ENCODE measurements around the gene TUBA1C. TPM values are rescaled to one million over a fixed set of nuclear protein-coding genes. Genes with fewer than 3 reads are reported as not detected.
"Not testable (repeated sequence)": the region's sequence is repeated elsewhere in the genome, so short reads cannot be mapped to it uniquely, and the experiment has no call there.

Gene TUBA1C
- total RNA-seq, 2 donors from 2014 or later = 277 to 363 TPM

- ATAC-seq (replicated peaks) = no peak
- no peaks in the 10 kb centered on the region for H3K36me3 Mint-ChIP-seq (ENCODE audit: low read depth)
- no peak overlapping the region for H3K27ac Mint-ChIP-seq
- peaks cover 33% of the 10 kb centered on the region for H3K27me3 Mint-ChIP-seq
- peaks cover 6% of the 10 kb centered on the region for H3K4me1 Mint-ChIP-seq
- H3K9me3 Mint-ChIP-seq = no peaks in the 10 kb centered on the region
- H3K4me3 Mint-ChIP-seq = no peak overlapping the region
Observed at GRCh38 chr12:49304161-49304560, 39.3 kb downstream of the TUBA1C start.

- Mint-ChIP-seq H3K27me3 (peaks cover 38% of the 10 kb centered on the region), H3K9me3 (no peaks in the 10 kb centered on the region), H3K4me3 (no peak overlapping the region), H3K4me1 (peaks cover 6% of the 10 kb centered on the region), H3K27ac (no peak overlapping the region), H3K36me3 (ENCODE audit: low read depth) (no peaks in the 10 kb centered on the region)
- no peak for ATAC-seq (replicated peaks)
Observed at GRCh38 chr12:49305762-49306510, 41.1 kb downstream of the TUBA1C start.

DNA sequence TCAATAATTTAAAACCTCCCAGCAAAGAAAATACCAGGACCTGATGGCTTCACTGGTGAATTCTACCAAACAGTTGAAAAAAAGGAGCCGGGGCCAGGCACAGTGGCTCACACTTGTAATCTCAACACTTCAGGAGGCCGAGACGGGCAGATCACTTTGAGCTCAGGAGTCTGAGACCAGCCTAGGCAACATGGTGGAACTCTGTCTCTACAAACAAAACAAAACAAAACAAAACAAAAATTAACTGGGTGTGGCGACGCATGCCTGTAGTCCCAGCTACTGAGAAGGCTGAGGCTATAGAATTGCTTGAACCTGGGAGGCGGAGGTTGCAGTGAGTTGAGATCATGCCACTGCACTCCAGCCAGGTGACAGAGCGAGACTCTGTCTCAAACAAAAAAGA lies 44.5 kb downstream of the TUBA1C start:
- peaks cover 28% of the 10 kb centered on the region for H3K27me3 Mint-ChIP-seq
- no peak overlapping the region for H3K27ac Mint-ChIP-seq
- H3K4me1 Mint-ChIP-seq = no peaks in the 10 kb centered on the region
- H3K9me3 Mint-ChIP-seq = no peaks in the 10 kb centered on the region
- H3K36me3 Mint-ChIP-seq (ENCODE audit: low read depth) = no peaks in the 10 kb centered on the region
- no peak for ATAC-seq (replicated peaks)
- H3K4me3 Mint-ChIP-seq = no peak overlapping the region

DNA sequence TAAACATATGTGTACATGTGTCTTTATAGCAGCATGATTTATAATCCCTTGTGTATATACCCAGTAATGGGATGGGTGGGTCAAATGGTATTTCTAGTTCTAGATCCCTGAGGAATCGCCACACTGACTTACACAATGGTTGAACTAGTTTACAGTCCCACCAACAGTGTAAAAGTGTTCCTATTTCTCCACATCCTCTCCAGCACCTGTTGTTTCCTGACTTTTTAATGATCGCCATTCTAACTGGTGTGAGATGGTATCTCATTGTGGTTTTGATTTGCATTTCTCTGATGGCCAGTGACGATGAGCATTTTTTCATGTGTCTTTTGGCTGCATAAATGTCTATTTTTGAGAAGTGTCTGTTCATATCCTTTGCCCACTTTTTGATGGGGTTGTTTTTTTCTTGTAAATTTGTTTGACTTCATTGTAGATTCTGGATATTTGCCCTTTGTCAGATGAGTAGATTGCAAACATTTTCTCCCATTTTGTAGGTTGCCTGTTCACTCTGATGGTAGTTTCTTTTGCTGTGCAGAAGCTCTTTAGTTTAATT lies 45.6 kb downstream of the TUBA1C start:
- H3K27me3 Mint-ChIP-seq = peaks cover 24% of the 10 kb centered on the region
- not testable (repeated sequence) for H3K36me3 Mint-ChIP-seq (ENCODE audit: low read depth); H3K4me1 Mint-ChIP-seq; H3K9me3 Mint-ChIP-seq; ATAC-seq (replicated peaks); H3K27ac Mint-ChIP-seq; H3K4me3 Mint-ChIP-seq

DNA sequence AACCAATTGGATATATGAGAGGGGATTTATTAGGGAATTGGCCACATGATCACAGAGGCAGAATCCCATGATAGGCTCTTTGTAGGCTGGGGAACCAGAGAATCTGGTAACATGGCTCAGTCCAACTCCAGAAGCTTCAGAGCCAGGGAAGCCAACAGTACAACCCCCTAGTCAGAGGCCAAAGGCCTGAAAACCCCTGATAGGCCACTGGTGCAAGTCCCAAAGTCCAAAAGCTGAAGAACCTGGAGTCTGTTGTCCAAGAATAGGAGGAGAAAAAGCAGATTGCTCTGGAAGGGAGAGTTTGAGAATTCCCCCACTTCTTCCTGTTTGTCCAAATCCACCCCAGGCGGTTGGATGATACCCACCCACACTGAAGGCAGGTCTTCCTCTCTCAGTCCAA lies 49.9 kb downstream of the TUBA1C start:
- Mint-ChIP-seq H3K27me3 (peaks cover 7% of the 10 kb centered on the region), H3K9me3 (no peaks in the 10 kb centered on the region), H3K27ac (no peak overlapping the region), H3K36me3 (ENCODE audit: low read depth) (no peaks in the 10 kb centered on the region), H3K4me3 (no peak overlapping the region), H3K4me1 (no peaks in the 10 kb centered on the region)
- ATAC-seq (replicated peaks) = no peak

- not testable (repeated sequence) for H3K4me1 Mint-ChIP-seq; H3K36me3 Mint-ChIP-seq (ENCODE audit: low read depth); ATAC-seq (replicated peaks); H3K4me3 Mint-ChIP-seq; H3K27ac Mint-ChIP-seq; H3K9me3 Mint-ChIP-seq; H3K27me3 Mint-ChIP-seq
Observed at GRCh38 chr12:49317118-49317517, 52.2 kb downstream of the TUBA1C start.

DNA sequence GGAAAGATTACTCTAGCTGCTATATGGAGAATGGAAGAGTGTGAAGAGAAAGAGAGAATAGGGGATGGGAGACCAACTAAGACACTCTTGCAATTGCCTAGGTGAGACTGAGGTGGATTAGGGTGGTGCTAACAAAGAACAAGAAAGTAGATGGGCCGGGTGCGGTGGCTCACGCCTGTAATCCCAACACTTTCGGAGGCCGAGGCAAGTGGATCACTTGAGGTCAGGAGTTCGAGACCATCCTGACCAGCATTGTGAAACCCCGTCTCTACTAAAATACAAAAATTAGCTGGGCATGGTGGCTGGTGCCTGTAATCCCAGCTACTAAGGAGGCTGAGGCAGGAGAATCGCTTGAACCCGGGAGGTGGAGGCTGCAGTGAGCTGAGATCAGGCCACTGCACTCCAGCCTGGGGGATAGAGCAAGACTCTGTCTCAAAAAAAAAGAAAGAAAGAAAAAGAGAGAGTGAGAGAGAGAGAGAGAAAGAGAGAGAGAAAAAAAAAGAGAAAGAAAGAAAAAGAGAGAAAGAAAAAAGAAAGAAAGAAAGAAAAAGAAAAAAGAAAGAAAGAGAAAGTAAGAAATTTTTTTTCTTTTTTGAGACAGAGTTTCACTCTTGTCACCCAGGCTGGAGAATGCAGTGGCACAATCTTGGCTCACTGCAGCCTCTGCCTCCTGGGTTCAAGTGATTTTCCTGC lies 55.7 kb downstream of the TUBA1C start:
- not testable (repeated sequence) for H3K4me1 Mint-ChIP-seq; ATAC-seq (replicated peaks); H3K27me3 Mint-ChIP-seq; H3K36me3 Mint-ChIP-seq (ENCODE audit: low read depth); H3K27ac Mint-ChIP-seq; H3K9me3 Mint-ChIP-seq
- H3K4me3 Mint-ChIP-seq = peak overlapping the region; percentile 3

- peaks cover 5% of the 10 kb centered on the region for H3K4me1 Mint-ChIP-seq
- H3K4me3 Mint-ChIP-seq = peak overlapping the region; percentile 97
- no peaks in the 10 kb centered on the region for H3K27me3 Mint-ChIP-seq
- no peaks in the 10 kb centered on the region for H3K9me3 Mint-ChIP-seq
- ATAC-seq (replicated peaks) = no peak
- peaks cover 9% of the 10 kb centered on the region for H3K36me3 Mint-ChIP-seq (ENCODE audit: low read depth)
- H3K27ac Mint-ChIP-seq = peak overlapping the region; percentile 95
Observed at GRCh38 chr12:49322367-49322707, 57.5 kb downstream of the TUBA1C start.

- peaks cover 13% of the 10 kb centered on the region for H3K36me3 Mint-ChIP-seq (ENCODE audit: low read depth)
- peak within 1 kb of the TSS; percentile 97 for H3K4me3 Mint-ChIP-seq
- peaks cover 5% of the 10 kb centered on the region for H3K4me1 Mint-ChIP-seq
Observed at GRCh38 chr12:49322708-49323523, 58.0 kb downstream of the TUBA1C start, which contains the start of gene TROAP. TSS of gene TROAP (plus strand) at chr12:49323255. CDS start at chr12:49323609, 354 bp downstream.

GRCh38 chr12:49323524-49324097 lies 58.7 kb downstream of the TUBA1C start:
- Mint-ChIP-seq H3K27me3 (no peaks in the 10 kb centered on the region), H3K27ac (peak overlapping the region; percentile 95), H3K4me3 (peak overlapping the region; percentile 97), H3K9me3 (no peaks in the 10 kb centered on the region), H3K36me3 (ENCODE audit: low read depth) (peaks cover 15% of the 10 kb centered on the region), H3K4me1 (peaks cover 5% of the 10 kb centered on the region)
- no peak for ATAC-seq (replicated peaks)

More at GRCh38 chr12:49322708-49323523, 58.0 kb downstream of the TUBA1C start, which contains the start of gene TROAP:
- H3K9me3 Mint-ChIP-seq = no peaks in the 10 kb centered on the region
- peak within 1 kb of the TSS; percentile 95 for H3K27ac Mint-ChIP-seq
- no peaks in the 10 kb centered on the region for H3K27me3 Mint-ChIP-seq
- ATAC-seq (replicated peaks) = peak; percentile 98

Other genes starting within 250 kb of the TUBA1C start
- gene PRKAG1, start 246.3 kb upstream of the TUBA1C start, total RNA-seq = 10 to 100 TPM; 47.1 to 62.7 TPM
- 10 to 100 TPM; 66.8 to 78.6 TPM for gene KMT2D, start 204.3 kb upstream of the TUBA1C start, total RNA-seq
- 10 to 100 TPM; 12.2 to 19.3 TPM for gene RHEBL1, start 195.1 kb upstream of the TUBA1C start, total RNA-seq
- gene DHH, start 170.3 kb upstream of the TUBA1C start, total RNA-seq = under 1 TPM; 0.26 to 0.42 TPM
- 100 to 1,000 TPM in 1 of 2 donors, 10 to 100 TPM in 1; 56.8 to 105 TPM for gene LMBR1L, start 154.2 kb upstream of the TUBA1C start, total RNA-seq
- gene TUBA1B, start 133.7 kb upstream of the TUBA1C start, total RNA-seq = 1,000 to 10,000 TPM; 1,357 to 2,653 TPM
- gene TUBA1A, start 76.0 kb upstream of the TUBA1C start, total RNA-seq = 10 to 100 TPM; 57.9 to 72.6 TPM
- gene PRPH, start 30.1 kb downstream of the TUBA1C start, total RNA-seq = under 1 TPM in 1 of 2 donors, not detected in 1; 0.32 TPM
- 10 to 100 TPM; 53.9 to 56.5 TPM for gene TROAP, start 58.2 kb downstream of the TUBA1C start, total RNA-seq
- not detected for gene C1QL4, start 72.1 kb downstream of the TUBA1C start, total RNA-seq
- gene DNAJC22, start 81.8 kb downstream of the TUBA1C start, total RNA-seq = not detected
- 10 to 100 TPM; 15.3 to 16.9 TPM for gene SPATS2, start 102.4 kb downstream of the TUBA1C start, total RNA-seq

Measured in activated T-helper 17 cell treated with anti-CD3 and anti-CD28 coated beads, Interleukin-2, amount 50 U/mL, for 72 hours (primary cell).